ENCODE data around the gene CAMTA1. TPM values are rescaled to one million over a fixed set of nuclear protein-coding genes. Genes with fewer than 3 reads are reported as not detected.

The CAMTA1 gene
- polyA plus RNA-seq, 1 of the 3 experiments (the other 2 are of a cell fraction), result 63.1 TPM

DNA sequence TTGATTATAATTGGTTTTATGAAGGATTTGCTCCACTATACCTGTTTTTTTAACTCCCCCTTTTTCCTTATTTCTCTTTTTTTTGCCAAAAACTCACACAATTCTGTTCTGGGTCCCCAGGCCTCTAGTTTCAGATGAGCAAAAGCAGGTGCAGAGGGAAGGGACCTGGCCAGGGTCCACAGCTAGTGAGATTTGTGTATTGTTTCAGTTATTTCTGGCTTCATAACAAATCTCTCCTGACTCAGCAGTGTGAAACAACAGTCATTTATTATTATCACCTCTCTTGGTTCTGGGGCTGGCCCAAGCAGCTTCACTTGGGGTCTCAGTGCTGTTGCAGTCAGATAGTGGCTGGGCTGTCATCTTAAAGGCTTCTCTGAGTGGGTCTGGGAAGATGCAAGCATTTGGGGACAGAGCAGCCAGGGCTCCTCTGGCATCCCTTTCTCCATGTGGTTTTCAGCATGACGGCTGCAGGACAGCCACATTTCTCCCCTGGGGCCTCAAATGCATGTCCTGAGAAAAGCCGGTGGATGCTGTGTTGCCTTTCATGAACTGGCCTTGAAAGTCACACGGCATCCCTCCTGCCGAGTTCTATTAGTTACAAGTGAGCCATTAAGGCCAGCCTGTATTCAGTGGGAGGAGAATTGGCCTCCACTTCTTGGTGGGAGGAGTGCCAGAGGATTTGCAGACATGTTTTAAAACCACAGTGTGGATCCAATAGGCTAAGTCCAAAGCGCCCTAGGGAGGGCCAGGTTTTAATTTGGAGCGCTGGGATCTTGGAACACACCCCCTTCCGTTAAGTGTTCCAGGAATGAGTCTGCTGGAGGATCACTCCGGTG is 137.1 kb downstream of the CAMTA1 start:
- Histone ChIP-seq H3K27ac (ENCODE audit: low read depth in 2 of 2, low read length in 1 of 2) (peak overlapping the region in 1 of 2 experiments; percentile 34; a peak in 1 of 4 replicates), H3K4me3 (ENCODE audit: low read depth in 2 of 2, low read length in 1 of 2) (no peak overlapping the region), H3K9ac (no peak overlapping the region), H2AFZ (ENCODE audit: low read depth) (no peak overlapping the region), H3K4me2 (no peak overlapping the region), H4K20me1 (ENCODE audit: insufficient read depth) (no peaks in the 10 kb centered on the region), H3K27me3 (ENCODE audit: insufficient read depth) (no peaks in the 10 kb centered on the region), H3K79me2 (ENCODE audit: insufficient read depth) (no peaks in the 10 kb centered on the region), H3K9me2 (no peaks in the 10 kb centered on the region), H3K4me1 (ENCODE audit: control insufficient read depth in 1 of 2, insufficient read depth in 2 of 2, low read depth in 1 of 2, low read length in 1 of 2) (peaks cover 0 to 23% of the 10 kb centered on the region in 2 experiments; a peak in 1 of 4 replicates), H3K36me3 (replicated peaks in 1 of 2; ENCODE audit: control insufficient read depth in 1 of 2, insufficient read depth in 2 of 2, low read length in 1 of 2) (no peaks in the 10 kb centered on the region), H3F3A (replicated peaks; ENCODE audit: insufficient read depth) (no peaks in the 10 kb centered on the region), H3K9me3 (no peaks in the 10 kb centered on the region)
- WGBS (ENCODE audit: low lambda C conversion rate), result 22% methylated on average over 6 of the region's 8 CpGs
- peak; percentile 63 for DNase-seq
- TF ChIP-seq, protein P1, sequence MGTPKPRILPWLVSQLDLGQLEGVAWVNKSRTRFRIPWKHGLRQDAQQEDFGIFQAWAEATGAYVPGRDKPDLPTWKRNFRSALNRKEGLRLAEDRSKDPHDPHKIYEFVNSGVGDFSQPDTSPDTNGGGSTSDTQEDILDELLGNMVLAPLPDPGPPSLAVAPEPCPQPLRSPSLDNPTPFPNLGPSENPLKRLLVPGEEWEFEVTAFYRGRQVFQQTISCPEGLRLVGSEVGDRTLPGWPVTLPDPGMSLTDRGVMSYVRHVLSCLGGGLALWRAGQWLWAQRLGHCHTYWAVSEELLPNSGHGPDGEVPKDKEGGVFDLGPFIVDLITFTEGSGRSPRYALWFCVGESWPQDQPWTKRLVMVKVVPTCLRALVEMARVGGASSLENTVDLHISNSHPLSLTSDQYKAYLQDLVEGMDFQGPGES (IDR thresholded peaks at IDR 0.05; ENCODE audit: low read depth, low read length), result no peak
- TF ChIP-seq JUND (IDR thresholded peaks at IDR 0.05) (no peak), EZH2phosphoT487 (IDR thresholded peaks at IDR 0.05; ENCODE audit: borderline replicate concordance, low read depth) (no peak), SIN3A (IDR thresholded peaks at IDR 0.05; ENCODE audit: borderline replicate concordance, low read depth, low read length) (no peak), EP300 (IDR thresholded peaks at IDR 0.05; ENCODE audit: borderline replicate concordance in 1 of 2, low read depth in 1 of 2, low read length in 1 of 2) (no peak), RAD21 (IDR thresholded peaks at IDR 0.05; ENCODE audit: low read length) (no peak), RCOR1 (IDR thresholded peaks at IDR 0.05; ENCODE audit: low read length) (no peak), FOXM1 (IDR thresholded peaks at IDR 0.05; ENCODE audit: low read depth) (no peak), RXRA (IDR thresholded peaks at IDR 0.05; ENCODE audit: borderline replicate concordance, low read depth) (no peak), RFX5 (IDR thresholded peaks at IDR 0.05; ENCODE audit: low read length) (no peak), YY1 (IDR thresholded peaks at IDR 0.05; ENCODE audit: low read depth) (no peak)
- TF ChIP-seq, protein P2, sequence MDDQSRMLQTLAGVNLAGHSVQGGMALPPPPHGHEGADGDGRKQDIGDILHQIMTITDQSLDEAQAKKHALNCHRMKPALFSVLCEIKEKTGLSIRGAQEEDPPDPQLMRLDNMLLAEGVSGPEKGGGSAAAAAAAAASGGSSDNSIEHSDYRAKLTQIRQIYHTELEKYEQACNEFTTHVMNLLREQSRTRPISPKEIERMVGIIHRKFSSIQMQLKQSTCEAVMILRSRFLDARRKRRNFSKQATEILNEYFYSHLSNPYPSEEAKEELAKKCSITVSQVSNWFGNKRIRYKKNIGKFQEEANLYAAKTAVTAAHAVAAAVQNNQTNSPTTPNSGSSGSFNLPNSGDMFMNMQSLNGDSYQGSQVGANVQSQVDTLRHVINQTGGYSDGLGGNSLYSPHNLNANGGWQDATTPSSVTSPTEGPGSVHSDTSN (IDR thresholded peaks at IDR 0.05), result no peak
- TF ChIP-seq, protein P3, sequence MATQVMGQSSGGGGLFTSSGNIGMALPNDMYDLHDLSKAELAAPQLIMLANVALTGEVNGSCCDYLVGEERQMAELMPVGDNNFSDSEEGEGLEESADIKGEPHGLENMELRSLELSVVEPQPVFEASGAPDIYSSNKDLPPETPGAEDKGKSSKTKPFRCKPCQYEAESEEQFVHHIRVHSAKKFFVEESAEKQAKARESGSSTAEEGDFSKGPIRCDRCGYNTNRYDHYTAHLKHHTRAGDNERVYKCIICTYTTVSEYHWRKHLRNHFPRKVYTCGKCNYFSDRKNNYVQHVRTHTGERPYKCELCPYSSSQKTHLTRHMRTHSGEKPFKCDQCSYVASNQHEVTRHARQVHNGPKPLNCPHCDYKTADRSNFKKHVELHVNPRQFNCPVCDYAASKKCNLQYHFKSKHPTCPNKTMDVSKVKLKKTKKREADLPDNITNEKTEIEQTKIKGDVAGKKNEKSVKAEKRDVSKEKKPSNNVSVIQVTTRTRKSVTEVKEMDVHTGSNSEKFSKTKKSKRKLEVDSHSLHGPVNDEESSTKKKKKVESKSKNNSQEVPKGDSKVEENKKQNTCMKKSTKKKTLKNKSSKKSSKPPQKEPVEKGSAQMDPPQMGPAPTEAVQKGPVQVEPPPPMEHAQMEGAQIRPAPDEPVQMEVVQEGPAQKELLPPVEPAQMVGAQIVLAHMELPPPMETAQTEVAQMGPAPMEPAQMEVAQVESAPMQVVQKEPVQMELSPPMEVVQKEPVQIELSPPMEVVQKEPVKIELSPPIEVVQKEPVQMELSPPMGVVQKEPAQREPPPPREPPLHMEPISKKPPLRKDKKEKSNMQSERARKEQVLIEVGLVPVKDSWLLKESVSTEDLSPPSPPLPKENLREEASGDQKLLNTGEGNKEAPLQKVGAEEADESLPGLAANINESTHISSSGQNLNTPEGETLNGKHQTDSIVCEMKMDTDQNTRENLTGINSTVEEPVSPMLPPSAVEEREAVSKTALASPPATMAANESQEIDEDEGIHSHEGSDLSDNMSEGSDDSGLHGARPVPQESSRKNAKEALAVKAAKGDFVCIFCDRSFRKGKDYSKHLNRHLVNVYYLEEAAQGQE (IDR thresholded peaks at IDR 0.05; ENCODE audit: low read depth, low read length), result no peak
- TF ChIP-seq, protein P4, sequence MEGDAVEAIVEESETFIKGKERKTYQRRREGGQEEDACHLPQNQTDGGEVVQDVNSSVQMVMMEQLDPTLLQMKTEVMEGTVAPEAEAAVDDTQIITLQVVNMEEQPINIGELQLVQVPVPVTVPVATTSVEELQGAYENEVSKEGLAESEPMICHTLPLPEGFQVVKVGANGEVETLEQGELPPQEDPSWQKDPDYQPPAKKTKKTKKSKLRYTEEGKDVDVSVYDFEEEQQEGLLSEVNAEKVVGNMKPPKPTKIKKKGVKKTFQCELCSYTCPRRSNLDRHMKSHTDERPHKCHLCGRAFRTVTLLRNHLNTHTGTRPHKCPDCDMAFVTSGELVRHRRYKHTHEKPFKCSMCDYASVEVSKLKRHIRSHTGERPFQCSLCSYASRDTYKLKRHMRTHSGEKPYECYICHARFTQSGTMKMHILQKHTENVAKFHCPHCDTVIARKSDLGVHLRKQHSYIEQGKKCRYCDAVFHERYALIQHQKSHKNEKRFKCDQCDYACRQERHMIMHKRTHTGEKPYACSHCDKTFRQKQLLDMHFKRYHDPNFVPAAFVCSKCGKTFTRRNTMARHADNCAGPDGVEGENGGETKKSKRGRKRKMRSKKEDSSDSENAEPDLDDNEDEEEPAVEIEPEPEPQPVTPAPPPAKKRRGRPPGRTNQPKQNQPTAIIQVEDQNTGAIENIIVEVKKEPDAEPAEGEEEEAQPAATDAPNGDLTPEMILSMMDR (IDR thresholded peaks at IDR 0.05), result no peak
- TF ChIP-seq, protein P5, sequence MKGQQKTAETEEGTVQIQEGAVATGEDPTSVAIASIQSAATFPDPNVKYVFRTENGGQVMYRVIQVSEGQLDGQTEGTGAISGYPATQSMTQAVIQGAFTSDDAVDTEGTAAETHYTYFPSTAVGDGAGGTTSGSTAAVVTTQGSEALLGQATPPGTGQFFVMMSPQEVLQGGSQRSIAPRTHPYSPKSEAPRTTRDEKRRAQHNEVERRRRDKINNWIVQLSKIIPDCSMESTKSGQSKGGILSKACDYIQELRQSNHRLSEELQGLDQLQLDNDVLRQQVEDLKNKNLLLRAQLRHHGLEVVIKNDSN (IDR thresholded peaks at IDR 0.05; ENCODE audit: borderline replicate concordance, low read depth), result no peak
- ChIA-PET POLR2A (interaction anchor here (0.5 kb wide), 1 partner anchor 392 kb away, joined by 3 read pairs; no protein-coding TSS in a partner anchor), CTCF (no interaction called here)
